Astrocyte of the hippocampus (primary cell): ENCODE measurements around the gene ZNF485.
"Not testable (repeated sequence)": the region's sequence is repeated elsewhere in the genome, so short reads cannot be mapped to it uniquely, and the experiment has no call there.

Experiments
- DNase-seq: peaks from one replicate; pipeline ENCODE4 v3.0.0; 2011; ENCODE audit warnings: low read depth, low spot score

ZNF485 gene

GRCh38 chr10:43606323-43607198 is at the start of gene ZNF485:
Gene ZNF485 (plus strand): TSS chr10:43606438. CDS start chr10:43607051, 613 bp downstream.
- DNase-seq: peak; percentile 87

- DNase-seq: no peak
These were observed 49.0 kb upstream of the ZNF485 start for GRCh38 chr10:43557214-43557613.

- no peak for DNase-seq
These were observed 36.6 kb upstream of the ZNF485 start for GRCh38 chr10:43569681-43570080.

- DNase-seq: no peak
These were observed 35.3 kb upstream of the ZNF485 start for GRCh38 chr10:43570971-43571370.

GRCh38 chr10:43573250-43574000 is 32.8 kb upstream of the ZNF485 start:
- peak; percentile 28 for DNase-seq

GRCh38 chr10:43574001-43574892 is 32.0 kb upstream of the ZNF485 start, which contains the start of gene ZNF239:
Gene ZNF239 (minus strand): TSS chr10:43574616. CDS start chr10:43558079, 16,537 bp downstream.
- DNase-seq: peak; percentile 95

GRCh38 chr10:43574906-43575305 is 31.3 kb upstream of the ZNF485 start:
- DNase-seq: no peak

GRCh38 chr10:43576062-43576461 is 30.2 kb upstream of the ZNF485 start:
- no peak for DNase-seq

- no peak for DNase-seq
These were observed 29.7 kb upstream of the ZNF485 start for GRCh38 chr10:43576580-43576979.

GRCh38 chr10:43584051-43584450 is 22.2 kb upstream of the ZNF485 start:
- no peak for DNase-seq

- DNase-seq: no peak
These were observed 21.2 kb upstream of the ZNF485 start for GRCh38 chr10:43585046-43585445.

GRCh38 chr10:43585981-43586729 is 20.1 kb upstream of the ZNF485 start:
- no peak for DNase-seq

GRCh38 chr10:43586730-43587115 is 19.5 kb upstream of the ZNF485 start:
- not testable (repeated sequence) for DNase-seq

- DNase-seq: no peak
These were observed 14.8 kb upstream of the ZNF485 start for GRCh38 chr10:43591303-43591904.

- DNase-seq: peak; percentile 41
These were observed 11.2 kb upstream of the ZNF485 start for GRCh38 chr10:43594944-43595589.

GRCh38 chr10:43595739-43596298 is 10.4 kb upstream of the ZNF485 start:
- no peak for DNase-seq

- DNase-seq: no peak
These were observed 9.7 kb upstream of the ZNF485 start for GRCh38 chr10:43596546-43596945.

- DNase-seq: peak; percentile 20
These were observed 7.8 kb upstream of the ZNF485 start for GRCh38 chr10:43598446-43598845.

- DNase-seq: no peak
These were observed 6.9 kb upstream of the ZNF485 start for GRCh38 chr10:43599333-43599732.

- DNase-seq: not testable (repeated sequence)
These were observed 4.7 kb upstream of the ZNF485 start for GRCh38 chr10:43601576-43601975.
